Left lobe of liver (tissue), 2 donors: ENCODE results near the gene GRIP1. TPM values are rescaled to one million over a fixed set of nuclear protein-coding genes. Genes with fewer than 3 reads are reported as not detected.

Source experiments
- ATAC-seq: fragments of 200-7000 bp; cut with Tn5 transposase; one replicate; pipeline ENCODE4 v1.9.1; 2020; ENCODE audit warnings: mild to moderate bottlenecking, moderate library complexity
- DNase-seq: peaks from one replicate; pipeline ENCODE4 v3.0.0-alpha.2; 2020; ENCODE audit warnings: low spot score
- total RNA-seq: library from RNA; stranded (reverse); gene quantifications from one replicate; pipeline ENCODE4 v1.2.1, GENCODE V29; 2021
- donor health status: DM: no; HTN: no; CAD: no; lungs with moderate emphysema.
- donor health status: DM: no; HTN: yes; CAD: no.

Gene GRIP1
- total RNA-seq, 1 donor from 2014 or later = 0.13 TPM

DNA sequence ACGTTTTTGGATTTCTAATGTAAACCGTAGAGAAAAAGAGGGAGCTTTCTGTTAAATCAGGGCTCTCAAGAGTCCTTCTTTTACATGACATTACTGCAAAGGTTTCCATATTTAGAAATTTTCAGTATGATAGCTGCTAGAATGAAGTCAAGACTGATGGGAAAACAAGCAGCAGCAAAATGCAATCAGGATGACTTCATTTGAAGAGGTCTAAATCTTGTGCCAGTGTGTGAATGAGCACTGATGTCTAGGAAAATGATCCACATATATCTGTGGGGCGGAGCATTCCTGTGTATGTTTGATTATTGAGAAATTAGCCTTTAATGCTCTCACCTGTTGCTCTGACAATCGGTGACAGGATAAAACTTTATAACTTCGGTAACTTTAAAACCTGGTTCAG lies 73.6 kb downstream of the GRIP1 start:
- no peak for ATAC-seq
- DNase-seq = no peak

DNA sequence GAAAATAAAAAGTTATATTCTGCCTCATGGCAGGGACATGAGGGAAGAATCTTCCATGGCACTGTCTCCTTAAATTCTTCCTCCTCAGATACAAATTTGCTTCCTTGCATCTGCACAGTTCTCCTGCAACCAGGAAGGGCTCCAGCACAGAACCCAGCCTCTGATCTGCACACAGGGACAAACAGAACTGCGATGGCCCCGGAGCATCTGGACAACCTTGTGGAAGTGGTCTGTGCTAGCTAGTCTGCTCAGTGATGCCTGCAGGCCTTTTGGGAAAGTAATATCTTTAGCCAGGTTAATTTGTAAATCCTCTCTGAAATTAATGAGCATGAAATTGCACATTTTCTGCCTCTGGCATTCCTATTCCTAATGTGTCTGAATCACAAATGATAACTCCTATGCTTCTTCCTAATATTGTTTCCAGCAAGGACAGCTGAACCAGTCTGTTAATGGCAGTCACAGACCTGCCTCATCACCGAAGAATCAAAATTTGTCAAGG lies 74.8 kb downstream of the GRIP1 start:
- ATAC-seq (no peak), DNase-seq (no peak)

DNA sequence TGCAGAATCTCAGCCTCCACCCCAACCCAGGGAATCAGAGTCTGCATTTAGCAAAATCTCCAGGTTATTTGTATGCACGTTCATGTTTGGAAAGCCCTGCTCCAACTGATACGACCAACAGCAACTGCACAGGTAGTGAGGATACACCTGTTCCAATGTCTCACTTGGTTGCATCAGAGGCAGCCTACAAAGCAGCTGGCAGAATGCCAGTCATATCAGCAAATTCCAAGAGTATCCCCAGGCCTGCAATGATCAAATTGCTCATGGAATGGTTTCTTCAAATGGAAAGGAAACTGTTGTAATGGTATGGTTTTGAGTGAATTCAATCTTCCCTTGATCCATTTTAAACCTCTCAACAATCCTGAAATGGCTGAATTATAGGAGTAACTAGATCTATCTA lies 75.4 kb downstream of the GRIP1 start:
- no peak for ATAC-seq
- no peak for DNase-seq

DNA sequence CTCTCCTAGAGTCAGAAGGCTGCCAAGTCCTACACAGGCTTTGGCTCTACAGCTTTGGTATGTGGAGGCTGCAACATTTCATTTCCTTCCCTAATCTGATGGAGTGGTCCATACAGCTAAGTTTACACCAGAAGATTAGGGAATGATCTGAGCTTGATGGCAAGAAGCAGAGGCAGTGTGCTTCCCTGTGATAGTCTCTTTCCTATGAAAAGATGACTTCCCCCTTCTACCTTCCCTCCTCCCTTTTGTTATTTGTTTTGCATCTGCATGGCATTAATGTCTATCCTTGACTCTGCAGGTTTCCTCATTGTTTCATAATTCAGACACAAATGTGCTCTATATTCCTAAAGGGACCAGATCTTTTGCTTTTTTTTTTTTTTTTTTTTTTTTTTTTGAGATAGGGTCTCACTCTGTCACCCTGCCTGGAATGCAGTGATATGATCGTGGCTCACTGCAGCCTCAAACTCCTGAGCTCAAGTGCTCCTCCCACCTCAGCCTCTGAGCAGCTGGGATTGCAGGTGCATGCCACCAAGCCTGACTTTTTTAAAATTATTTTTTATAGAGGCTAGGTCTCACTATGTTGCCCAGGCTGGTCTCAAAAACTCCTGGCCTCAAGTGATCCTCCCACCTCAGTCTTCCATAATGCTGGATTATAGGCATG lies 76.3 kb downstream of the GRIP1 start:
- ATAC-seq (no peak), DNase-seq (no peak)

DNA sequence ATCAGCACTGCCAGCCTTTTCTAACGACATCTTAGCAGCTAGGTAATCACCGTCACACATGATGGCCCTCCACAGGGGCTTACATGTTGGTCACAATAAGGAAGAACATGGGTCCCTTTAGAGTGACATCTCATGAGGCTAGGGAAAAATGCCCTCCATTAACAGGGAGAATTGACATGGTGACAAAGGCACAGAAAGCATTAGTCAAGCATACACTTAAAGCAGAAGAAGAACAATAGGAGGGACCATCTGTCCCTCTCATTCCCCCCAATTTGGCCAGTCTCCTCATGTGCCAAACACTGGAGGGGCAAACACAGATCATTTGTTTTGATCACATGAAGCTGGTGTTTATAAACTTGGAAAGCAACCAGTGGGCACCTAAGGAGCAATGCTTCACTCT lies 78.0 kb downstream of the GRIP1 start:
- no peak for ATAC-seq
- DNase-seq = no peak

DNA sequence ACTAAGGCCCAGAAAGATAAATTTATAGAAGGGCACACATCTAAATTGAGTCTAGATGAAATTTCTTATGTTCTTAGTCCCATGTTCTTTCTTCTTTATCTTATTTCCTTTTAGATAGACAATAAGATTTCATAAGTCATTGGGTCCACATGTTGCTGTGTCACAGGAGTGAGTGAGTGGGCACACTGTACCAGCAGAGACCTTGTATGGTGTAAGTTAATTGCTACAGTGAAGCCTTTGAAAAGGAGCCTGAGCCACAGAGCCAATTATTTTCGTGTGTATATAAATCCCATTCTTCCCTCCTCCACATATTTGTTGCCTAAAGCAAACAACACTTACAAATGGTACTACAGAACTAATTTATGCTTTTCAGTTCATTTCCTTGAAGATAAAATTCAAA lies 79.1 kb downstream of the GRIP1 start:
- DNase-seq (no peak), ATAC-seq (no peak)

DNA sequence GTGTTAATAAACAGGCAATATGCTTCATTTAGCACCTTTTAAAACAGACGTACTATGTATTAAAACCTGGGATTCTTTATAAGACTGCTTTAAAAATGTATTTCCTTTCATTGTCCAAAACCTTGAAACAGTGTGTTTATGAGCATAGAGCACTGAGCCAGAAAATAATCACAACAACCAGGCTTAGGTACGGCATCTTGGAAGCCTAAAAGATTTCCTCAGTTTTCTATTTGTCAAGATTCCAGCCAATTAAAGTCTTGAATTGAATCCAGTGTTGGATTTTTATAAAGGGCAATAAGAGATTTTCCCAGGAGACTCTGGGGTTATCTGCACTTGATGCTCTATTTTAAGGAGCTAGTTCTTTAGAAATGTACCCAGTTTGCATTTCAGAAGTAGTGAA lies 80.3 kb downstream of the GRIP1 start:
- ATAC-seq = no peak
- no peak for DNase-seq

DNA sequence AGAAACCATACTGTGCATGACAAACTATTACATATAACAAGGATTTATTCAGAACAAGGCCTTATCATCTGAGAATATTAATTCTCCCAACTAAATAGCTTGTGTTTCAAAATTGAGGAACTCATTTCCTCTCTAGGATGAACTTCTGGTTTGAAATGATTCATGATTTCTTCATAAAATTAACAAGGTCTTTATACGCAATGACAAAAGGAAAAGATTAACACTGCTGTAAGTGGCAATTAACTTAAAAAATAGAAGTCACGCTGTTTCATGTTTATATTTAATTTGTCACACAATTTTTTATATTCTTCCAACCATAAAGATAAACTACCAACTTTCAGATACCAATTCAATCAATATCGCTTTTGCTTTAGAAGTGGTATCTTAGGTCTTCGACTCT lies 80.8 kb downstream of the GRIP1 start:
- DNase-seq = no peak
- no peak for ATAC-seq

DNA sequence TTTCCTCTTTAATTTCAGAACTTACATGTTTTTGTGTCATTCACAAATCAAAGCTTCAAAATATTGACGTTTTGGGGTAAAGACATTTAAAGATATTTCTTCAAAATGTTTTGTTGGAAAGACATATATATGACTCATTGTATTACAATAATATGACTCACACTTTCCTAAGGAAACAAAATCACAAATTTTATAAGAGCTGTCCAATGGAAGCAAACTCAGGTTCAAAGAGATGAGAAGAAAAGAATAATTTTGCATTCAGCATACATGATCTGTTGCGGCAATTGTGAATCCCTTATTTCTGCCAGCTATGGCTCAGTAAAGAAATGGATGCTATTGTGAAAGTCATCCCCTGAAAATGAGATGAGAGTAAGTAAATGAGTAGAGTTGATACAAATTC lies 82.7 kb downstream of the GRIP1 start:
- ATAC-seq (no peak), DNase-seq (no peak)

DNA sequence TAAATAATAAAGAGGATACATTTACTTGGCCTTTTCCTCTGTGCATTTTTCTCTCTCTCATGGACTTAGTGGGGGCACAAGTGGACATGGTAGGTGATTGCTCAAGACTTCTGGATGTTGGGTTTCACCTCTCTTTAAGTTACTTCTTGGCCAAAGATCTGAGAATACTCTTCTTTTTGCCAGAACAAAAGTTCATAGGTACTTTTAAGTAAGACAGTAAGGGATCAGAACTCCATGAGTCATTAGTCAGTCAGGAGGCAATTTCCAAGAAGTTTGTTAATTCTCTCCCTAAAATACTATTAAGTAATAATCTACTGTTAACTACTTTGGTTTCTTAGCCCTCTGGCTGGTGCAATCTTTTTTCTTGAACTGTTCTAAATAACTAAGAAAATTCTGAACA lies 84.2 kb downstream of the GRIP1 start:
- DNase-seq (no peak), ATAC-seq (no peak)

DNA sequence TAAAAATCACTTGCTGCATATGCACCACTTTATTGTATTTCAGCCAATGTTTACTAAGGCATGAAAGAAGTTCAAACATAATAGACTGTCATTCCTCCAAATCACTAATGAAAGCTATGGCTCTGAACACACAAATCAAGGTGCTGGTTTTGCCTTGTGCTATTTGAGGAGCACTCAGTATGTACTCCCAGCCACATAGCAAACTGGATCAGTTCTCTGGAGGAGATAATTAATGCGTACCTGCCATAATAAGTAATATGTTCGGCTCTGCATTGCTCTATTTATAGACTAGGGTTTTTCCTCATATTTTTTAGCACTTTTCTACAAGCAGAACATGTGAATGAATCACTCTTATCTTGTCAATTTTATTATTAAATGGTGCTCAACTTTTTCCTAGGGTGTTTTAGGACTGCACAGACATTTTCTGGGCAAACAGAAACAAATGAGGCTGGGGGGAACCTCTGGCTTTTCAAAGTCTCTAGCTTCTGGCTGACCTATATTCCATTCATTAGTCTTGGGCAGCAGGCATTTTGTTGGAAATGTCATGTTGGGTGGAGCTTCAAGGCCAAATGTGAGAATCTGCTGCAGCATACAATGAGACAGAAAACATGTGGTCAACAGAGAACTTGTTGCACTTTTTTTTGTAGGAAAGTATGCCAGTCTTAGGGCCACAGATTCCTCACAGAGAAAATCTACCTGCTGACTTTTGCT lies 88.4 kb downstream of the GRIP1 start:
- no peak for ATAC-seq

DNA sequence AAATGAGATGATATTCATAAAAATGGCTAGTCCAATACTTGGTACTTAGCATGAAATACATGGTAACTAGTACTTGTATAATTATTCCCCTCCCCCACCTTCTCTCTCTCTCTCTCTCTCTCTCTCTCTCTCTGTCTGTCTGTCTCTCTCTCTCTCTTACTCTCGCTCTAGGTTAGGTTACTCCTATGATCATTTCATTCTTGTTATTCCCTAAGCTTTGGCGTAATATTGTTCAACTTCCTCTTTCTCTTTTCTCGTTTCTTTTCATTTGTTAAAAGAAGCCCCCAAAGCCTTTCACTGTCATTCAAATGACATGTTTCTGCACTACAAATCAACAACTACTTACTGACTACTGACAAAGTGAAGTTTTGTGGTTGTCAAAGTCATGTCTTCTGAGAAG lies 89.8 kb downstream of the GRIP1 start:
- no peak for ATAC-seq
- DNase-seq = no peak

More for the DNA sequence above, 88.4 kb downstream of the GRIP1 start:
- no peak for DNase-seq

DNA sequence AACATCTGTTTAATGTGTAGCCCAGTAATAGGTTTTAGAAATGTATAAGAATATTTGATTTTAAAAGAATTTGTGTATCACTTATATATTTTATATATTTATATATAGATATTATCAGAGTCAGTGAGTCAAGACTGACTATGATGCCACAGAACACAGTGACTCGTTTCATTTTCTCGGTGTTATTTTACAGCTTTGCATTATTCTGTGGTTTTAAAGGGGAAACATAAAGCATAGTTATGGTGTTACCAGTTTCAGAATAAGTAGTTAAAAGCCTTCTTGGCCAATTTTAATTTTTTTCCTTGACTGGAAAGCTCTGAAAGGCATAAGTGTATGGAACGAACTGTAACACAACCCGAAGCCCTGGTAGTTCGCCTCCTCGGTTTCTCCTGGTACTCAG lies 91.0 kb downstream of the GRIP1 start:
- no peak for ATAC-seq
- DNase-seq = no peak

DNA sequence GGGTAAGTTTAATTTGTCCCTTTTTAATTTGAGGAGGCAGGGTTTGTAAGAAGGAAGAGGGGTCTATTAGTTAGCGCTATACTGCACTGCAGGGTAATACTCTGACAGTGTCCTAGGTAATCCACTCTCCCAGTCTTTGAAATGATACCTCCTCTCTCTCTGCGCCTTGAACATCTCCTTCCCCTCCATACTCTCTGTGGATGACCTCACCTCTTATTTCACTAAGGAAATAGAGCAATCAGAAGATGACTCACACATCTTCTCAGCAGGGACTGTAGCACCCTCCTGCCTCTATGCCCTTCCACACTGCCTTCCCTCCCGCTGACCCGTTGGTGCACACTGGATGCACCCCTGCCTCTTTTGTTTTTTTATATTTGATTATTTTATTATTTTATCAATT lies 94.2 kb downstream of the GRIP1 start:
- ATAC-seq (no peak), DNase-seq (no peak)

DNA sequence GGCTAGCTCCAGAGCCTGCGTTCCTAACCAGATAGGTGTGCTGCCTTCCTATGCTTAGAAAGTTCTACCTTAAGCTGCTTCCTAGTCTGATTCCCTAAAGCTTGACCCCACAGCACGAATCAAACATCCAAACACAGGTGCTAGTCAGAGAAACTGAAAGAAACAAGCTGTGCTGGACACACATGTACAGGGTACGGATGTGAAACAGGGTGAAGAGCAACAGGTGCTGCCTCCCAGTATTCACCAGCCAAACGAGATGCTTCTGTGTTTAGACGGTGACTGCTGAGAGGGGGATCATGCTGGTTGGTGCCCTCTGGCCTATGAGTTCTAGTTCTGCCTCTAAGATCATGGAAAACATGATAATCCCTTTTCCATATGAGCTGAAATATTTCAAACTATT lies 105.3 kb downstream of the GRIP1 start:
- ATAC-seq = no peak
- DNase-seq = no peak

DNA sequence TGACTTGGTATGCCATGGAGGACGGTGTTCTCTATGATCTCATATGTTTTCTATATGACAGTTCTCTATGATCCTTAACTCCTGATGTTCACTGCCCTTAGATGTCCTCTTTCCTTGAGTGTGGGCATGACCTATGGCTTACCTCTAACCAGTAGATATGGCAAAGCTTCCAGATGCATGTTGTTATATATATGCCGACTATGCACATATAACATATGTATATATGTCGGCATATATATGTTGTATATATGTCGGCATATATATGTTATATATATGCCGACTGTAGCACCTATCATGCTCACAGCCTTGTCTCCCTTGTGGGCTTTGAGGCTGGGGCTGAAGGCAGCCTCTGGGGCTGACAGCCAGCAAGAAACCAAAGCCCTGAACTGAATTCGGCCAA lies 106.0 kb downstream of the GRIP1 start:
- ATAC-seq = no peak
- DNase-seq = no peak

DNA sequence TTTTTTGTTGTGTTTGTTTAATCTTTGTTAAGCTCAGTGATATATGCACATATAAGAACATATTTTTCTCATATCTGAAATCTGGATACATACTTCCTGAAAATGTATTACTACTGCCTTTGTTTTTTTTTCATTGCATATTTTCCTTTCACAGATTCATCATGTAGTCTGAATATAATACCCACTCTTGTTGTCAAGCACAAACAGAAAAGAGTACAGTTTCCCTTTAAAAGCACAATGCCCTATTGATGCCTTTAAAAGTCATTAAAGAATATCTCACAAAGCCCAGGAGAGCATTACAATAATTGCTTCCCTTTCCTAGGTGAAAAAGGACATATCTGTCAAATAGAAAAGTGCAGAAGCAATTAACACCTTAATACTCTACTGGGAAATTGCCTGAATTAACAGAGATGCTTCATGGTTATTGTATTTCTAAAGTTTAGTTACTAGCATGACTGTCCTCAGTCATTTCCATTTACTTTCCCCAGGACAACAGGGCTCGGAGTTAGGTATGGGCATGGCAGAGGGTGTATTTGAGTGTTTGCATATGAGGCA lies 107.4 kb downstream of the GRIP1 start:
- no peak for ATAC-seq
- no peak for DNase-seq

DNA sequence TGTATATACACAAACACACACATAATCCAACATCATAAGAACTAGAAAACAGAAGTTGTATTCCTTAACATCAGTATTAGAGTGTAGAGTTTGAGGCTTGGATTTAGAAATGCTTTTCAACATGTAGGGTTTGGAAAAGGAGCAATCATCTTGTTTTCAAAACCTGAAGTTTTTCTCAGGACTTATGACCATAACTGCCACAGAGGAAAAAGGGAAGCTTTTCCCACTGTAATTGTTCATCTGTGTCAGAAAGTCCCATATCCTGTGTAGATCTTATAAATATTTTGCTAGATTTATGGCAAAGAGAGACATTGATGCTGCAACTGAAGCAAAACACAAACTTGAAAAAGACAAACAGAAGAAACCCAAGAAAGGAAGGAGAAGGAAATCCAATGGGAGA lies 115.7 kb downstream of the GRIP1 start:
- ATAC-seq (no peak), DNase-seq (no peak)

DNA sequence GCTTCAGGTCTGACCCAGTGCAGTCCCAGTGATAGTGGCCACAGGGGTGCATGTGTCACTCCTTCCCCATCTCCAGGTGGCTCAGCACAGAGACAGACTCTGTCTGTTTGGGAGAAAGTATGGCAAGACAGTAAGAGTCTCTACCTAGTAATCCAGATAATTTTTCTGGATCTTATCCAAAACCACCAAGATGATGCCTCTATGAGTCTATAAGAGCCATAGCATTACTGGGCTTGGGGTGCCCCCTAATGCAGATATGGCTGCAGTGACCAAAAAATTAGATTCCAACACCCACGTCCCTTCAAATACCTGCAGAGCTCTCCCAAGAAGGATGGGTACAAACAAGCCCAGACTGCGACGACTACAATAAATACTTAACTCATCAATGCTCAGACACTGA lies 123.8 kb downstream of the GRIP1 start:
- no peak for ATAC-seq
- DNase-seq = no peak

DNA sequence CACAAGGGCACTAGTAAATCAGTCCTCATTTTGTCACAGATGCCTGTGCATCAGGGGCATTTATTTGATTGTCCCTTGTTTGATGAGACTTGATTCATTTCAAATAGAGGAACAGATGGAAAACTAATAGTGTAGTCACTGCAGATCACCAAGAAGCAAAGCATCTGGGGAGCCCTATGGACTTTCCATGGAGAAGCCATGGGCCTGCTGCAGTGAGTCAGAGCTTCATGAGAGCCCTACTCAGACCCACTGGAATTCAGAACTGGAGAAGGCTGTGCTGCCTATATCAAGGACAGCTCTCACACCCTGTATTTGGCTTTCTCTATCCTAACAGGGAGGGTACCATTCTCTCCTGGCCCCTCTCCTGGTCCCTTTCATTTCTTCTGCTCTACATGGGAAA lies 126.2 kb downstream of the GRIP1 start:
- ATAC-seq = no peak
- no peak for DNase-seq

DNA sequence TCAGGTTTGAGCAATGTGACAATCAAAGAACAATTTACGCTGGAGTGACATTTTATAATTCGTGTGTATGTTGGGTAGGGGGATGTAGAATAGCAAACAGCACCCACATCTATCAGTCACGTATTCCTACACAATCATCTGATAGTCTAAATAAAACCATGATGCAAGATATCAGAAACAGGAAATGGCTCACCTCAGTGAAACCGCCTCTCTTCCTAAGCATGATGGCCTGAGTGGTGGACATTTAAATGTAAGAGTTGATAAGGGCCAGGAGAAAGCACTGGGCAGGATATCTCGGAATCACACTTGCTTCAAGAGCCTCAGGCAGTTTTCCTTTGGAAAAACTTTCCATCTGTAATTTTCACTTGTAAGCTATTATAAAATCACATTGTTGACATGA lies 128.2 kb downstream of the GRIP1 start:
- no peak for ATAC-seq
- no peak for DNase-seq

DNA sequence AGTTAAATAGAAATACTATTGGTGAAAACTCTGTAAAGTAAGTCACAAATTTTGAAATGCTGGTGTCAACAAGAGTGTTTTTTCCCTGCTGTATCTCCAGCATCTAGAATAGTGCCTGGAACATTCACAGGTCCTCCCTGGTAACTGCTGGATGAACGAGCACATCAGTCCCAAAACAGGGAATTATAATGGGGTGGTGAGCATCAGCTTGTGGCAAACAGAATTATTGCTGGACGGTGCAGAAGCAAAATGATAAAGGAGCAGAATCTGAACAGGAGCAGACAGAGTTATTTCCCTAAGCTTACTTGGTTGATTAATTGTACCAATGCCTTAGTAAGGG lies 129.9 kb downstream of the GRIP1 start:
- DNase-seq (no peak), ATAC-seq (no peak)
